ENCODE results near the gene SPNS2. TPM values are rescaled to one million over a fixed set of nuclear protein-coding genes. Genes with fewer than 3 reads are reported as not detected.

SPNS2 gene
- total and polyA plus RNA-seq, 5 donors, result 9.6 to 16.2 (median 10.6) TPM

- H3K4me3 ChIP-seq (ENCODE audit: low read length), result no peak overlapping the region
Measured at GRCh38 chr17:4506175-4506813, 7.6 kb downstream of the SPNS2 start.

GRCh38 chr17:4506892-4507291, 8.2 kb downstream of the SPNS2 start:
- no peaks in the 10 kb centered on the region for H3K27me3 ChIP-seq (ENCODE audit: control insufficient read depth, insufficient read depth)
- H3K27ac ChIP-seq (ENCODE audit: low read length), result no peak overlapping the region
- no peaks in the 10 kb centered on the region for H3K9me3 ChIP-seq (ENCODE audit: control insufficient read depth, low read length)
- intact Hi-C loops (cut with DNase I), result no loop called here
- H3K4me3 ChIP-seq (ENCODE audit: low read length), result no peak overlapping the region
- DNase-seq (peak in 1 of 3 donors; percentile 68), ATAC-seq (no peak)
- H3K4me1 ChIP-seq (ENCODE audit: control insufficient read depth, insufficient read depth, low read length), result peaks cover 3% of the 10 kb centered on the region
- WGBS, result 83% methylated on average over 8 of the region's 8 CpGs

More at GRCh38 chr17:4506175-4506813, 7.6 kb downstream of the SPNS2 start:
- no peaks in the 10 kb centered on the region for H3K27me3 ChIP-seq (ENCODE audit: control insufficient read depth, insufficient read depth)
- ATAC-seq (peak in 1 of 2 donors; percentile 27), DNase-seq (peak; percentile 59 to 78 (median 77))
- H3K27ac ChIP-seq (ENCODE audit: low read length), result no peak overlapping the region
- H3K4me1 ChIP-seq (ENCODE audit: control insufficient read depth, insufficient read depth, low read length), result peaks cover 3% of the 10 kb centered on the region
- no peaks in the 10 kb centered on the region for H3K9me3 ChIP-seq (ENCODE audit: control insufficient read depth, low read length)
- intact Hi-C loops (cut with DNase I), result no loop called here
- WGBS, result 55% methylated on average over 13 of the region's 13 CpGs

- Histone ChIP-seq H3K27me3 (ENCODE audit: control insufficient read depth, insufficient read depth) (no peaks in the 10 kb centered on the region), H3K27ac (ENCODE audit: low read length) (no peak overlapping the region), H3K9me3 (ENCODE audit: control insufficient read depth, low read length) (no peaks in the 10 kb centered on the region), H3K4me3 (ENCODE audit: low read length) (no peak overlapping the region), H3K4me1 (ENCODE audit: control insufficient read depth, insufficient read depth, low read length) (peaks cover 3% of the 10 kb centered on the region)
- intact Hi-C loops (cut with DNase I), result no loop called here
- DNase-seq, result peak in 1 of 3 donors; percentile 35
- no peak for ATAC-seq
- 72% methylated on average over 8 of the region's 8 CpGs for WGBS
Measured at GRCh38 chr17:4507361-4508111, 8.9 kb downstream of the SPNS2 start.

GRCh38 chr17:4508207-4508606, 9.5 kb downstream of the SPNS2 start:
- no peaks in the 10 kb centered on the region for H3K27me3 ChIP-seq (ENCODE audit: control insufficient read depth, insufficient read depth)
- no peak overlapping the region for H3K4me3 ChIP-seq (ENCODE audit: low read length)
- no peaks in the 10 kb centered on the region for H3K9me3 ChIP-seq (ENCODE audit: control insufficient read depth, low read length)
- H3K4me1 ChIP-seq (ENCODE audit: control insufficient read depth, insufficient read depth, low read length), result peaks cover 3% of the 10 kb centered on the region
- ATAC-seq (no peak), DNase-seq (peak in 1 of 3 donors; percentile 41)
- intact Hi-C loops (cut with DNase I), result no loop called here
- WGBS, result 85% methylated on average over 3 of the region's 3 CpGs
- no peak overlapping the region for H3K27ac ChIP-seq (ENCODE audit: low read length)

GRCh38 chr17:4509401-4509800, 10.7 kb downstream of the SPNS2 start:
- peak; percentile 47 to 70 for ATAC-seq
- H3K27ac ChIP-seq (ENCODE audit: low read length), result peak overlapping the region; percentile 65
- H3K27me3 ChIP-seq (ENCODE audit: control insufficient read depth, insufficient read depth), result no peaks in the 10 kb centered on the region
- peak; percentile 62 to 80 (median 79) for DNase-seq
- H3K4me1 ChIP-seq (ENCODE audit: control insufficient read depth, insufficient read depth, low read length), result peaks cover 3% of the 10 kb centered on the region
- intact Hi-C loops (cut with DNase I), result no loop called here
- no peaks in the 10 kb centered on the region for H3K9me3 ChIP-seq (ENCODE audit: control insufficient read depth, low read length)
- H3K4me3 ChIP-seq (ENCODE audit: low read length), result no peak overlapping the region
- WGBS, result 39% methylated on average over 8 of the region's 8 CpGs

- WGBS, result 52% methylated on average over 21 of the region's 21 CpGs
- Histone ChIP-seq H3K4me3 (ENCODE audit: low read length) (no peak overlapping the region), H3K27ac (ENCODE audit: low read length) (peak overlapping the region; percentile 65), H3K27me3 (ENCODE audit: control insufficient read depth, insufficient read depth) (no peaks in the 10 kb centered on the region), H3K4me1 (ENCODE audit: control insufficient read depth, insufficient read depth, low read length) (peaks cover 3% of the 10 kb centered on the region), H3K9me3 (ENCODE audit: control insufficient read depth, low read length) (no peaks in the 10 kb centered on the region)
- intact Hi-C loops (cut with DNase I), result no loop called here
- ATAC-seq (peak; percentile 63 to 81), DNase-seq (peak; percentile 82 to 87 (median 84))
Measured at GRCh38 chr17:4509923-4510617, 11.4 kb downstream of the SPNS2 start.

- DNase-seq, result no peak
- intact Hi-C loops (cut with DNase I), result no loop called here
- H3K4me3 ChIP-seq (ENCODE audit: low read length), result no peak overlapping the region
- H3K9me3 ChIP-seq (ENCODE audit: control insufficient read depth, low read length), result no peaks in the 10 kb centered on the region
- WGBS, result 63% methylated on average over 11 of the region's 11 CpGs
- no peak for ATAC-seq
- peak overlapping the region; percentile 6 for H3K27ac ChIP-seq (ENCODE audit: low read length)
- no peaks in the 10 kb centered on the region for H3K27me3 ChIP-seq (ENCODE audit: control insufficient read depth, insufficient read depth)
- H3K4me1 ChIP-seq (ENCODE audit: control insufficient read depth, insufficient read depth, low read length), result peaks cover 3% of the 10 kb centered on the region
Measured at GRCh38 chr17:4510618-4510941, 11.9 kb downstream of the SPNS2 start.

GRCh38 chr17:4511199-4511932, 12.7 kb downstream of the SPNS2 start:
- ATAC-seq, result no peak
- H3K9me3 ChIP-seq (ENCODE audit: control insufficient read depth, low read length), result no peaks in the 10 kb centered on the region
- H3K27me3 ChIP-seq (ENCODE audit: control insufficient read depth, insufficient read depth), result no peaks in the 10 kb centered on the region
- H3K4me3 ChIP-seq (ENCODE audit: low read length), result no peak overlapping the region
- peaks cover 3% of the 10 kb centered on the region for H3K4me1 ChIP-seq (ENCODE audit: control insufficient read depth, insufficient read depth, low read length)
- 87% methylated on average over 10 of the region's 10 CpGs for WGBS
- intact Hi-C loops (cut with DNase I), result no loop called here
- no peak overlapping the region for H3K27ac ChIP-seq (ENCODE audit: low read length)
- no peak for DNase-seq

- H3K27ac ChIP-seq (ENCODE audit: low read length), result no peak overlapping the region
- 88% methylated on average over 31 of the region's 31 CpGs for WGBS
- no peaks in the 10 kb centered on the region for H3K9me3 ChIP-seq (ENCODE audit: control insufficient read depth, low read length)
- DNase-seq (no peak), ATAC-seq (no peak)
- intact Hi-C loops (cut with DNase I), result no loop called here
- H3K4me3 ChIP-seq (ENCODE audit: low read length), result no peak overlapping the region
- no peaks in the 10 kb centered on the region for H3K27me3 ChIP-seq (ENCODE audit: control insufficient read depth, insufficient read depth)
- peaks cover 3% of the 10 kb centered on the region for H3K4me1 ChIP-seq (ENCODE audit: control insufficient read depth, insufficient read depth, low read length)
Measured at GRCh38 chr17:4512156-4513112, 13.8 kb downstream of the SPNS2 start.
